Measurements from ENCODE around the gene LRRC47. TPM values are rescaled to one million over a fixed set of nuclear protein-coding genes. Genes with fewer than 3 reads are reported as not detected.

LRRC47 gene
- total and polyA plus RNA-seq, 2 of the 8 experiments (the other 6 are each of a cell fraction or from before 2014, with no cell fraction given) = 38.3 to 82.4 TPM

DNA sequence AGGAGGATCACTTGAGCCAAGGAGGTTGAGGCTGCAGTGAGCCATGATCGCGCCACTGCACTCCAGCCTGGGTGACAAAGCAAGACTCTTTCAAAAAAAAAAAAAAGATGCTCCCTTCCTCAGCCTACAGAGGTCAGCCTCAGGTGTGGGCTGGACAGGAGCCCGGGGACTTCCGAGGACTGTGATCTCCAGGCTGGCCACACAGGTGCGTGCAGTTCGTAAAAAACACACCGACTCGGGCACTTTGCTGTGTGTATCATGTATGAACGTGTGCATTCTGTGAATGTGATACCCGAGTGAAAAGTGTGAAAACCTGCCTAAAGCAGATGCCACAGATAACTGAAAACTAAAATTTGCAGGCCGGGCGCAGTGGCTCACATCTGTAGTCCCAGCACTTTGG lies 52.5 kb downstream of the LRRC47 start (continued):
- TF ChIP-seq, protein P1, sequence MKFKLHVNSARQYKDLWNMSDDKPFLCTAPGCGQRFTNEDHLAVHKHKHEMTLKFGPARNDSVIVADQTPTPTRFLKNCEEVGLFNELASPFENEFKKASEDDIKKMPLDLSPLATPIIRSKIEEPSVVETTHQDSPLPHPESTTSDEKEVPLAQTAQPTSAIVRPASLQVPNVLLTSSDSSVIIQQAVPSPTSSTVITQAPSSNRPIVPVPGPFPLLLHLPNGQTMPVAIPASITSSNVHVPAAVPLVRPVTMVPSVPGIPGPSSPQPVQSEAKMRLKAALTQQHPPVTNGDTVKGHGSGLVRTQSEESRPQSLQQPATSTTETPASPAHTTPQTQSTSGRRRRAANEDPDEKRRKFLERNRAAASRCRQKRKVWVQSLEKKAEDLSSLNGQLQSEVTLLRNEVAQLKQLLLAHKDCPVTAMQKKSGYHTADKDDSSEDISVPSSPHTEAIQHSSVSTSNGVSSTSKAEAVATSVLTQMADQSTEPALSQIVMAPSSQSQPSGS (IDR thresholded peaks at IDR 0.05; ENCODE audit: low read length) = no peak
- TF ChIP-seq RNF2 (IDR thresholded peaks at IDR 0.05; ENCODE audit: borderline replicate concordance, low read depth, low read length, missing control alignments, poor library complexity, severe bottlenecking) (no peak), GABPA (IDR thresholded peaks at IDR 0.05; ENCODE audit: borderline replicate concordance, insufficient read depth, low read length) (no peak), BCL11A (IDR thresholded peaks at IDR 0.05; ENCODE audit: low read depth in 2 of 2, low read length in 2 of 2) (no peak), FOSL1 (IDR thresholded peaks at IDR 0.05; ENCODE audit: insufficient read depth, low read depth, low read length) (no peak), NANOG (IDR thresholded peaks at IDR 0.05; ENCODE audit: insufficient read depth, low read depth, low read length, poor library complexity, severe bottlenecking) (no peak)
- TF ChIP-seq, protein P2, sequence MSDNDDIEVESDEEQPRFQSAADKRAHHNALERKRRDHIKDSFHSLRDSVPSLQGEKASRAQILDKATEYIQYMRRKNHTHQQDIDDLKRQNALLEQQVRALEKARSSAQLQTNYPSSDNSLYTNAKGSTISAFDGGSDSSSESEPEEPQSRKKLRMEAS (IDR thresholded peaks at IDR 0.05) = no peak

All from H1 (cell line).